HCT116 (cell line): ENCODE measurements around the gene PLA2G2A. TPM values are rescaled to one million over a fixed set of nuclear protein-coding genes. Genes with fewer than 3 reads are reported as not detected.

Experiments
- ATAC-seq: fragments of 200-7000 bp; cut with Tn5 transposase; 2 replicates; pipeline ENCODE4 v1.9.1; 2020; ENCODE audit warnings: mild to moderate bottlenecking, moderate library complexity
- BruUV-seq: library from RNA; stranded (reverse); fragments of 400-500 nt; replicated peaks from 2 replicates; lab custom pipeline; 2021; lab: Mats Ljungman, UMichigan
- CTCF ChIA-PET: fragments of 300-600 bp; sonication (Branson Sonifier 250); formaldehyde crosslinking; loops from one replicate; lab custom pipeline; 2021; ENCODE audit warnings: antibody characterized with exemption; lab: Charles Lee
- POLR2A ChIA-PET: fragments of 300-600, 350-600 bp; sonication (Branson Sonifier 250); formaldehyde crosslinking; loops from one replicate; lab custom pipeline; 2021; ENCODE audit warnings: antibody characterized with exemption; lab: Charles Lee
- RAD21 ChIA-PET, 2 experiments: fragments of 300-600 bp; sonication (Branson Sonifier 250); formaldehyde crosslinking; loops; one replicate each; lab custom pipeline; 2023; ENCODE audit warnings: low total read pairs in 2 of 2; ENCODE audit not compliant: uncharacterized antibody in 2 of 2, unreplicated experiment in 2 of 2, low non-redundant PET in 1 of 2; lab: Charles Lee
- DNase-seq: peaks from one replicate; pipeline ENCODE4 v3.0.0-alpha.2; 2010; ENCODE audit warnings: low read depth, low spot score
- H2AFZ ChIP-seq: fragments of 200-600 bp; shearing (Covaris generic), sonication (generic); 2 replicates; pipeline ENCODE4 v1.6.1; 2017; ENCODE audit warnings: low read depth, mixed run types, mixed read lengths, antibody characterized with exemption, low read length; ENCODE audit not compliant: poor library complexity, severe bottlenecking
- H3K27ac ChIP-seq: 2 replicates; pipeline ENCODE4 v1.5.1; 2012; ENCODE audit warnings: low read depth, low read length
- H3K27me3 ChIP-seq: fragments of 200-600 bp; sonication (generic); 2 replicates; pipeline ENCODE4 v1.6.1; 2016; ENCODE audit warnings: mixed run types, low read length, mixed read lengths; ENCODE audit not compliant: insufficient read depth
- H3K36me3 ChIP-seq, 2 experiments: fragments of 200-500 bp in 1 of 2; fragments of 200-600 bp in 1 of 2; sonication (Bioruptor generic) in 1 of 2; sonication (generic) in 1 of 2; 2 replicates each; pipeline versions ENCODE4 v1.5.1 to v1.6.1; 2014 to 2016; ENCODE audit warnings: low read length in 2 of 2, inconsistent platforms in 1 of 2, mixed read lengths in 1 of 2, mixed run types in 1 of 2; ENCODE audit not compliant: insufficient read depth in 2 of 2, control insufficient read depth in 1 of 2
- H3K4me1 ChIP-seq, 2 experiments: fragments of 200-600 bp in 1 of 2; sonication (generic) in 1 of 2; 2 replicates each; pipeline versions ENCODE4 v1.5.1 to v1.6.1; 2012 to 2017; ENCODE audit warnings: low read length in 2 of 2, inconsistent platforms in 1 of 2, mild to moderate bottlenecking in 1 of 2, mixed read lengths in 1 of 2, mixed run types in 1 of 2, moderate library complexity in 1 of 2; ENCODE audit not compliant: insufficient read depth in 2 of 2, control insufficient read depth in 1 of 2
- H3K4me2 ChIP-seq: fragments of 200-600 bp; sonication (generic); 2 replicates; pipeline ENCODE4 v1.6.1; 2017; ENCODE audit warnings: mixed run types, low read length, mixed read lengths
- H3K4me3 ChIP-seq, 2 experiments: fragments of 200-600 bp in 1 of 2; sonication (generic) in 1 of 2; replicated peaks in 1 of 2; 2 replicates each; pipeline ENCODE4 v1.5.1; 2011 to 2016; ENCODE audit warnings: low read length in 2 of 2, control low read depth in 1 of 2, low read depth in 1 of 2, mild to moderate bottlenecking in 1 of 2, mixed read lengths in 1 of 2, mixed run types in 1 of 2
- H3K79me2 ChIP-seq: fragments of 200-600 bp; sonication (generic); 2 replicates; pipeline ENCODE4 v1.6.1; 2017; ENCODE audit warnings: mild to moderate bottlenecking, mixed run types, low read length, moderate library complexity, mixed read lengths; ENCODE audit not compliant: insufficient read depth
- H3K9ac ChIP-seq: fragments of 200-600 bp; sonication (generic); 2 replicates; pipeline ENCODE4 v1.6.1; 2016; ENCODE audit warnings: low read length, mixed read lengths
- H3K9me2 ChIP-seq: fragments of 200-600 bp; sonication (generic), shearing (Covaris generic); 2 replicates; pipeline ENCODE4 v1.6.1; 2017; ENCODE audit warnings: mixed run types, mild to moderate bottlenecking, moderate library complexity; ENCODE audit not compliant: insufficient read depth
- H3K9me3 ChIP-seq, 2 experiments: fragments of 200-500 bp in 1 of 2; fragments of 200-600 bp in 1 of 2; sonication (Bioruptor generic) in 1 of 2; sonication (generic) in 1 of 2; 2 replicates each; pipeline ENCODE4 v1.6.1; 2014 to 2017; ENCODE audit warnings: low read length in 2 of 2, mixed read lengths in 2 of 2, inconsistent platforms in 1 of 2, low read depth in 1 of 2, mild to moderate bottlenecking in 1 of 2, mixed run types in 1 of 2, moderate library complexity in 1 of 2; ENCODE audit not compliant: control insufficient read depth in 1 of 2, insufficient read depth in 1 of 2
- H4K20me1 ChIP-seq: fragments of 200-600 bp; sonication (generic), shearing (Covaris generic); 2 replicates; pipeline ENCODE4 v1.6.1; 2017; ENCODE audit warnings: mixed run types, mild to moderate bottlenecking, moderate library complexity; ENCODE audit not compliant: insufficient read depth
- CBX3 ChIP-seq: IDR thresholded peaks from 2 replicates; pipeline ENCODE4 v1.6.1; 2012; ENCODE audit warnings: low read depth
- CEBPB ChIP-seq: IDR thresholded peaks from 2 replicates; pipeline ENCODE4 v1.6.1; 2012; ENCODE audit warnings: low read depth
- ELF1 ChIP-seq: IDR thresholded peaks from 2 replicates; pipeline ENCODE4 v1.6.1; 2012; ENCODE audit warnings: low read depth, borderline replicate concordance
- RAD21 ChIP-seq: IDR thresholded peaks from 2 replicates; pipeline ENCODE4 v1.6.1; 2012; ENCODE audit warnings: low read depth, mild to moderate bottlenecking
- SIN3A ChIP-seq: IDR thresholded peaks from 2 replicates; pipeline ENCODE4 v1.6.1; 2012; ENCODE audit warnings: low read depth
- SRF ChIP-seq: IDR thresholded peaks from 2 replicates; pipeline ENCODE4 v1.6.1; 2012; ENCODE audit warnings: low read depth
- YY1 ChIP-seq: IDR thresholded peaks from 2 replicates; pipeline ENCODE4 v1.6.1; 2011; ENCODE audit warnings: low read length, low read depth, moderate library complexity, mild to moderate bottlenecking; ENCODE audit not compliant: insufficient replicate concordance; ENCODE audit errors: extremely low read depth
- intact Hi-C: fragments of 100-400 bp; cut with micrococcal nuclease; formaldehyde crosslinking; loops from 2 replicates; pipeline ENCODE4 v1.10.0; 2022
- total RNA-seq: library from RNA; stranded (reverse); gene quantifications from one replicate; pipeline ENCODE4 v1.2.1, GENCODE V29; 2021; ENCODE audit not compliant: unreplicated experiment

PLA2G2A gene
- total RNA-seq, 1 experiment from 2014 or later: not detected

DNA sequence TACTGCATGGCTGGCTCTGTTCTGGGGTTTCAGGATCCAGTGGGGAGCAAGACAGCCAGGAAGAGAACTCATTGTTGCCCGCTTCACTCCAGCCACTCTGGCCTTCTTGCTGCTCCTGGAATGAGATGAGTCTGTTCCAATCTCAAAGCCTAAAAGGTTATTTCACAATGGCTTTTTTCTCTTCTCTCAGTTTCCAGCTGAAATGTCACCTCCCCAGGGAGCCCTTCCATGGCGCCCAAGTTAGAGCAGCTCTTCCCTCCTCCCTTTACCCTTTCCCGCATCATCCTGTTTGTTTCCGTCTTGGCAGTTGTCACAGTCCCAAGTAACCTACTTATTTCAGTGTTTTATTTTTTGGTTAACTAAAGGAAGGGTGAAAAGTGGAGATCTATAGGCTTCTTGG lies 15.8 kb downstream of the PLA2G2A start:
- Histone ChIP-seq H3K4me2 (no peak overlapping the region), H4K20me1 (no peaks in the 10 kb centered on the region), H2AFZ (no peak overlapping the region), H3K4me1 (no peaks in the 10 kb centered on the region), H3K9me3 (no peaks in the 10 kb centered on the region), H3K9me2 (no peaks in the 10 kb centered on the region), H3K27ac (no peak overlapping the region), H3K36me3 (no peaks in the 10 kb centered on the region), H3K27me3 (peaks cover 13% of the 10 kb centered on the region; the same call in 1 of the 2 replicates), H3K4me3 (no peak overlapping the region), H3K79me2 (no peaks in the 10 kb centered on the region), H3K9ac (no peak overlapping the region)
- ChIA-PET RAD21 (no interaction called here), CTCF (no interaction called here), POLR2A (no interaction called here)
- BruUV-seq: no TSS peak
- intact Hi-C loops: no loop called here
- ATAC-seq (no peak), DNase-seq (no peak)
- TF ChIP-seq SRF: no peak
- TF ChIP-seq RAD21: no peak
- no peak for TF ChIP-seq SIN3A
- no peak for TF ChIP-seq ELF1
- no peak for TF ChIP-seq YY1

DNA sequence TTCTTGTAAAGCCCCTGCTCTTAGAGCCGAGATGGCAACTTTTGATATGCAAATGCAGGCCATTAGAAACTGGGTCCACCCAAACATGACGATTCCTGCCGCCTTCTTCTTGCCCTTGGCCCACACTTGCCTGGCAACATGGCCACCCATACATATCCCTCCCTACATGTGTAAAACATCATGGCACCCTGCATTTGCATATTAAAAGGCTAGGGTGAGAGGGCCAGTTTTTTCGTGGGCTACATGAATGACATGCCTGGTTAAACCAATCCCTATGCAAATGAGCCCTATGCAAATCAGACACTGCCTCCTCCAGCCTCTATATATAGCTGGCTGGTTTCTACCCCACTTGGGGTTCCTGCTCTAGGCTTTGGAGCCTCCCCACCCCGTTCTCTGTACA lies 18.8 kb downstream of the PLA2G2A start:
- Histone ChIP-seq H3K79me2 (no peaks in the 10 kb centered on the region), H3K9ac (no peak overlapping the region), H3K27me3 (peaks cover 13% of the 10 kb centered on the region; the same call in 1 of the 2 replicates), H3K27ac (no peak overlapping the region), H3K4me2 (no peak overlapping the region), H2AFZ (no peak overlapping the region), H4K20me1 (no peaks in the 10 kb centered on the region), H3K4me3 (no peak overlapping the region), H3K4me1 (no peaks in the 10 kb centered on the region), H3K9me3 (no peaks in the 10 kb centered on the region), H3K9me2 (no peaks in the 10 kb centered on the region), H3K36me3 (no peaks in the 10 kb centered on the region)
- intact Hi-C loops: no loop called here
- ChIA-PET RAD21 (no interaction called here), CTCF (no interaction called here), POLR2A (no interaction called here)
- ATAC-seq (no peak), DNase-seq (no peak)
- TF ChIP-seq CEBPB: no peak
- no peak for TF ChIP-seq CBX3
- no peak for TF ChIP-seq SRF
- TF ChIP-seq SIN3A: no peak
- BruUV-seq: no TSS peak
